K562 (cell line): ENCODE results near the gene BRAF. TPM values are rescaled to one million over a fixed set of nuclear protein-coding genes. Genes with fewer than 3 reads are reported as not detected.

Source experiments
- ATAC-seq: fragments of 200-7000 bp; cut with Tn5 transposase; 3 replicates; pipeline ENCODE4 v1.9.1; 2020; ENCODE audit warnings: moderate library complexity
- BruUV-seq: library from RNA; stranded (reverse); fragments of 400-500 nt; replicated peaks from 2 replicates; lab custom pipeline; 2021; lab: Mats Ljungman, UMichigan
- CTCF ChIA-PET: fragments of 300-600 bp; formaldehyde crosslinking; extraction: SDS; loops from one replicate; lab custom pipeline; 2021; ENCODE audit warnings: low intra/inter-chr PET ratio; lab: Yijun Ruan, JAX
- POLR2A ChIA-PET: fragments of 300-600, 350-650 bp; sonication (Branson Sonifier 250); formaldehyde crosslinking; extraction: SDS; loops from one replicate; lab custom pipeline; 2021; ENCODE audit warnings: antibody characterized with exemption, inconsistent platforms; lab: Yijun Ruan, JAX
- DNase-seq, 4 experiments: peaks; one replicate each; pipeline versions ENCODE4 v3.0.0 to v3.0.0-alpha.2; 2011 to 2018; ENCODE audit warnings: low spot score in 3 of 4, mixed read lengths in 3 of 4; ENCODE audit errors: extremely low read depth in 1 of 4
- FAIRE-seq: peaks from 2 replicates; lab custom pipeline; 2011; peaks lifted over from hg19 to GRCh38; lab: Jason Lieb, UNC
- H2AFZ ChIP-seq: 2 replicates; pipeline ENCODE4 v1.6.0; 2011; ENCODE audit warnings: low read depth, low read length, control low read depth, inconsistent platforms
- H3K27ac ChIP-seq: fragments of 200-600 bp; 3 replicates; pipeline ENCODE4 v1.8.0; 2011; ENCODE audit warnings: low read depth, mild to moderate bottlenecking, control low read depth, inconsistent platforms, low read length, moderate library complexity, mixed read lengths; ENCODE audit errors: extremely low read depth
- H3K27me3 ChIP-seq, 2 experiments: fragments of 300-600 bp in 1 of 2; 2 replicates in 1 of 2; 3 replicates in 1 of 2; pipeline versions ENCODE4 v1.6.0 to v1.8.0; 2011; ENCODE audit warnings: inconsistent platforms in 2 of 2, low read length in 2 of 2, mild to moderate bottlenecking in 1 of 2, mixed read lengths in 1 of 2, moderate library complexity in 1 of 2; ENCODE audit not compliant: control insufficient read depth in 2 of 2, insufficient read depth in 2 of 2
- H3K36me3 ChIP-seq: fragments of 300-600 bp; 3 replicates; pipeline ENCODE4 v1.8.0; 2011; ENCODE audit warnings: mild to moderate bottlenecking, low read length, inconsistent platforms; ENCODE audit not compliant: control insufficient read depth, insufficient read depth
- H3K4me1 ChIP-seq, 2 experiments: fragments of 200-600 bp in 1 of 2; replicated peaks in 1 of 2; 2 replicates in 1 of 2; 3 replicates in 1 of 2; pipeline versions ENCODE4 v1.5.1 to v1.8.0; 2011; ENCODE audit warnings: inconsistent platforms in 2 of 2, low read length in 2 of 2, mild to moderate bottlenecking in 1 of 2, mixed read lengths in 1 of 2, moderate library complexity in 1 of 2; ENCODE audit not compliant: control insufficient read depth in 2 of 2, insufficient read depth in 2 of 2
- H3K4me2 ChIP-seq: 2 replicates; pipeline ENCODE4 v1.6.1; 2011; ENCODE audit warnings: low read length, control low read depth, inconsistent platforms, mixed read lengths; ENCODE audit not compliant: insufficient read depth
- H3K4me3 ChIP-seq: fragments of 200-600 bp; sonication (generic), shearing (Covaris generic); 2 replicates; pipeline ENCODE4 v1.5.1; 2016; ENCODE audit warnings: control low read depth, inconsistent platforms
- H3K79me2 ChIP-seq: fragments of 200-600 bp; 3 replicates; pipeline ENCODE4 v1.8.0; 2011; ENCODE audit warnings: low read length, inconsistent platforms; ENCODE audit not compliant: control insufficient read depth, insufficient read depth
- H3K9ac ChIP-seq, 2 experiments: 2 replicates each; pipeline versions ENCODE4 v1.6.0 to v1.6.1; 2011; ENCODE audit warnings: low read depth in 2 of 2, low read length in 2 of 2, control low read depth in 1 of 2, inconsistent platforms in 1 of 2, mild to moderate bottlenecking in 1 of 2, mixed read lengths in 1 of 2; ENCODE audit not compliant: insufficient read depth in 1 of 2
- H3K9me1 ChIP-seq: one replicate; pipeline ENCODE4 v1.6.0; 2011; ENCODE audit warnings: inconsistent platforms, mild to moderate bottlenecking, low read length, moderate library complexity; ENCODE audit not compliant: control insufficient read depth, insufficient read depth
- H3K9me3 ChIP-seq: replicated peaks from 2 replicates; pipeline ENCODE4 v1.5.1; 2011; ENCODE audit warnings: low read depth, low read length, inconsistent platforms; ENCODE audit not compliant: control insufficient read depth, insufficient read depth
- H4K20me1 ChIP-seq: replicated peaks from 2 replicates; pipeline ENCODE4 v1.6.1; 2011; ENCODE audit warnings: low read length, inconsistent platforms, mixed read lengths; ENCODE audit not compliant: control insufficient read depth, insufficient read depth
- CEBPB ChIP-seq: fragments of 450-650 bp; IDR thresholded peaks from 2 replicates; pipeline ENCODE4 v1.6.1; 2016; ENCODE audit warnings: missing genetic modification characterization, missing compliant biosample characterization
- CEBPG ChIP-seq, 3 experiments: fragments of 200-800 bp in 1 of 3; sonication (Bioruptor generic) in 1 of 3; sonication (generic) in 1 of 3; formaldehyde crosslinking in 1 of 3; IDR thresholded peaks in 2 of 3; conservative IDR thresholded peaks in 1 of 3; 2 replicates each; pipeline versions ENCODE4 v1.6.1 to v1.8.0; 2016 to 2022; ENCODE audit warnings: missing compliant biosample characterization in 2 of 3, missing genetic modification characterization in 2 of 3, mild to moderate bottlenecking in 1 of 3, missing genetic modification reagents in 1 of 3
- NFATC3 ChIP-seq: fragments of 450-650 bp; IDR thresholded peaks from 2 replicates; pipeline ENCODE4 v1.6.1; 2017; ENCODE audit warnings: mild to moderate bottlenecking
- SETDB1 ChIP-seq: IDR thresholded peaks from one replicate; pipeline ENCODE4 v1.6.1; 2012; ENCODE audit warnings: low read length, control low read depth, inconsistent platforms
- ZC3H4 ChIP-seq: sonication (generic); formaldehyde crosslinking; IDR thresholded peaks from 2 replicates; pipeline ENCODE4 v1.9.0; 2021; ENCODE audit warnings: missing genetic modification reagents, borderline replicate concordance
- WGBS: fragments of 100-300 bp; shearing (Covaris generic); methylation state at CpG from one replicate; pipeline ENCODE4 v1.1.6; 2016; ENCODE audit warnings: low coverage, mixed read lengths; ENCODE audit not compliant: insufficient coverage; ENCODE audit errors: missing lambda C conversion rate; 5-methylcytosine and 5-hydroxymethylcytosine counted together
- in situ Hi-C: fragments of 300-500 bp; cut with MboI; formaldehyde crosslinking; loops from 4 replicates; pipeline ENCODE4 v1.15.0; 2018; ENCODE audit warnings: inconsistent platforms, mixed read lengths
- intact Hi-C: fragments of 100-400 bp; cut with micrococcal nuclease; formaldehyde crosslinking; loops from 2 replicates; pipeline ENCODE4 v1.14.2; 2022
- polyA plus RNA-seq, 8 experiments: library from polyadenylated mRNA; depleted of rRNA in 4 of 8; stranded (reverse) in 5 of 8; unstranded in 3 of 8; fragments of >200 nt; fragmentation: Nextera tagmentation in 2 of 8; fragmentation: Illumina TruSeq in 1 of 8; extraction: Ambion mirVana in 2 of 8; extraction: Trizol in 1 of 8; gene quantifications; 2 replicates each; pipeline versions ENCODE4 v1.2.1 to v1.2.3, GENCODE V29; 2011 to 2014; ENCODE audit warnings: inconsistent platforms in 1 of 8, missing spikeins in 1 of 8
- total RNA-seq, 7 experiments: library from RNA; depleted of rRNA in 6 of 7; stranded (reverse); fragments of >200 nt in 6 of 7; fragmentation: Illumina TruSeq in 2 of 7; extraction: Trizol in 2 of 7; gene quantifications; 2 replicates each; pipeline versions ENCODE4 v1.2.1 to v1.2.3, GENCODE V29; 2011 to 2021; ENCODE audit warnings: low replicate concordance in 1 of 7

Gene BRAF
- total and polyA plus RNA-seq, 9 of the 15 experiments (the other 6 are each of a cell fraction or from before 2014, with no cell fraction given), result 3.6 to 38.3 (median 21.9) TPM

DNA sequence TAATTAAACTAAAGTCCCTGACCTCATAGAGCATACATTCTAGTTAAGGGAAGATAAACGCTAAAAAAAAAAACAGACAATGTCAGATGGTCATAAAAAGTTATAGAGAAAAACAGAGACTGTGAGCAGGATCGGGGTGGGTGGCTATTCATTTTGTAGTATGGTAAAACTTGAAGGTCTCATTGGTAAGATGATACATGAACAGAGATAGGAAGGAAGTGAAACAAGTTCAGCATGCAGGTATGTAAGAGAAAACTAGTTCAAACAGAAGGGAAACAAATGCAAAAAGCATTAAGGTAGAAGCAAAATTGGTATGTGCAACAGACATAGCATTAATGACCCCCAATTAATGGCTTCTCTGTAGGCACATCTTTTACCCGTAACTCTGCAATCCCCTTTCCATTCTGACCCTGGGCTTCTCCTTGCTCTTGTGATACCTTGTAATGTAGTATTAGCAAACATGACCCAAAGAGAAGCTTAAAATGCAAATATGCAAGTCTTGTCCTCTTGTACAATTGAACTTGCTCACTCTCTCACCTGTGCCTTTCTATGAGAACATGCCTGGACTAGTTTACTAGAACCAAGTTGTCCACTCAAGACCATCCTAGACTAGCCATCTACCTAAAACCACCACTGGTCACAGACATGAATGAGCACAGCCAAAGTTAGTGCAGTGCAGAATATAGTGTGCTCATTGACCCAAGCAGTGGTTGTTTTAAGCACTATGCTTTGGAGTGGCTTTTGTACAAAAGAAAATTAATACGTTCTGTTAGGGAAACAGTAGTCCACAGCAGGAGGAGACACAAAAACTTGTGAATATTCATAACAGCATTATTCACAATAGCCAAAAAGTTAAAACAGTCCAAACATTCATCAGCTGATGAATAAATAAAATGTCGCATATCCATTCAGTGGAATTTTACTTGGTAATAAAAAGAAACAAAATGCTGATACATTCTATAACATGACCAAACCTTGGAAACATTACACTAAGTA lies 57.0 kb downstream of the BRAF start:
- H3K9me3 ChIP-seq, result no peaks in the 10 kb centered on the region; the same call in 1 of the 2 replicates
- no peak for DNase-seq
- H3K79me2 ChIP-seq, result peaks cover 83% of the 10 kb centered on the region
- H3K9me1 ChIP-seq, result no peaks in the 10 kb centered on the region
- CTCF ChIA-PET, result interaction anchor here (0.5 kb wide), 1 partner anchor 163 kb away, joined by 4 read pairs; no protein-coding TSS in a partner anchor
- intact Hi-C loops, result no loop called here
- no peak for FAIRE-seq
- no peak for ATAC-seq
- H3K36me3 ChIP-seq, result peaks cover 2% of the 10 kb centered on the region; the same call in 1 of the 3 replicates
- no peaks in the 10 kb centered on the region for H3K27me3 ChIP-seq
- no peak overlapping the region for H3K4me3 ChIP-seq
- no TSS peak for BruUV-seq
- H3K27ac ChIP-seq, result no peak overlapping the region
- in situ Hi-C loops, result no loop called here
- no peaks in the 10 kb centered on the region for H4K20me1 ChIP-seq
- H3K4me2 ChIP-seq, result no peak overlapping the region
- POLR2A ChIA-PET, result no interaction called here
- peak; percentile 43 for TF ChIP-seq SETDB1
- no peak for TF ChIP-seq NFATC3
- no peak overlapping the region for H2AFZ ChIP-seq
- H3K4me1 ChIP-seq, result no peaks in the 10 kb centered on the region
- 86% methylated on average over 5 of the region's 5 CpGs for WGBS
- no peak overlapping the region for H3K9ac ChIP-seq

DNA sequence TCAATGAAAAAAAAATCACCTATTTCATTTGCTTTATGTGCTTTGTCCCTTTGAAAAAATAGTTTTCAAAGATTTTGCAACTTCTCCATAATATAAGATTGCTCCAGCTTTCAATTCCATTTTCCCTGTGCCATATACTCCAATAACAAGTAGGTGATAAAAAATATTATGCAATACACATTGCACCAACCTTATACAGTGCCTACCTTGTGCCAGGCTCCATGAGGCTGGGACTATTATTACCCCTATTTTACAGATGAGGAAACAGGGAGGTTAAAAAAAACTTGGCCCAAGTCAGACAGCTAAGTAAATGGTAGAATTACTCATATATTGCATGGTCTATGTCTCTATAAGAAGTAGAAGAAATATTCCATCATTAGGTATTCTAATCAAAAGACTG lies 57.8 kb downstream of the BRAF start:
- intact Hi-C loops (no loop called here), in situ Hi-C loops (no loop called here)
- FAIRE-seq, result no peak
- Histone ChIP-seq H3K27me3 (no peaks in the 10 kb centered on the region), H3K4me3 (no peak overlapping the region), H3K9me1 (no peaks in the 10 kb centered on the region), H3K4me1 (no peaks in the 10 kb centered on the region), H3K36me3 (peaks cover 2% of the 10 kb centered on the region; the same call in 1 of the 3 replicates), H2AFZ (no peak overlapping the region), H3K9me3 (no peaks in the 10 kb centered on the region; the same call in 1 of the 2 replicates), H3K4me2 (no peak overlapping the region), H3K27ac (no peak overlapping the region), H3K9ac (no peak overlapping the region), H3K79me2 (peaks cover 85% of the 10 kb centered on the region), H4K20me1 (no peaks in the 10 kb centered on the region)
- no peak for DNase-seq
- CTCF ChIA-PET, result no interaction called here
- TF ChIP-seq ZC3H4 (no peak), CEBPG (CRISPR knock-in tag; IDR thresholded peaks at IDR 0.05) (no peak), CEBPG (tag; conservative IDR thresholded peaks at IDR 0.05 in 1 of 2, IDR thresholded peaks at IDR 0.05 in 1 of 2) (peak; percentile 51 to 73; a peak in 3 of 4 replicates), CEBPB (peak; percentile 51; the same call in 1 of the 2 replicates)
- no TSS peak for BruUV-seq
- ATAC-seq, result no peak
- POLR2A ChIA-PET, result no interaction called here
